ENCODE data around the gene SHISAL2A. TPM values are rescaled to one million over a fixed set of nuclear protein-coding genes. Genes with fewer than 3 reads are reported as not detected.

SHISAL2A gene
- total RNA-seq, 1 experiment from 2014 or later: 0.90 TPM

DNA sequence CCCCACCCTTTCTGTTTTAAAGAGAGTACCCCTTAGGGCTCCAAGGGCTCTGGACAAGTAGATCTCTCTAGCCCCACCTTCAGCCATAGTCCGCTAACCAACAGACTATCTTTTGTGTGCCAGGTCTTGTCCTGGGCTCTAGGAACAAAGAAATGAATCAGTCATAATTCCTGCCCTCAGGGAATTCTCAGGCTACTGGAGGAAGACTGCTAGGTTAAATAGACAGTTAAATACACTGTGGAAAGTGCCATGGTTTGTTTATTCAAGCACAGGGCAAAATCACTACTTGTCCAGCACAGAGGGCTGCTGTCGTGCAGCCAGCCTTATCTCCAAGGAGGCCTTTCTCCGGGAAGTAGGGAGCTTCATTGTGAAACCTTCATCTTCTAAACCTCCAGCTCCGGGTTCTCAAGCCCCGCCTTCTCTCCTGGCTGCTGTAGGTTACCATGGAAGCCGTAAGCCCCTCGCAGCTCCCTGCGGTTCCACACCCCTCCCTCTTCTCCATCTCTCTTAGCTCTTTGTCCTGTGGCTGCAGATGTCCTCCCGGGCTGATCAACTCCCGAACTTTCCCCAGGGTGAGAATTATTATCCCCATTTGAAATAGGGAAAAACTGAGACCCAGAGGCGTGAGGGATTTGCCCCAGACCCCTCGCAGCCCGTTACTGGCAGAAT, 29.8 kb downstream of the SHISAL2A start:
- peak; percentile 84 for DNase-seq
- Histone ChIP-seq H3K9ac (ENCODE audit: extremely low read depth, insufficient read length, low read length) (no peak overlapping the region), H3K4ac (ENCODE audit: low read depth, low read length) (no peak overlapping the region), H3K14ac (ENCODE audit: insufficient read depth, low read length) (0 out of 2 replicates have a peak overlapping the region, but pooled peaks have one; percentile 34), H3K23ac (ENCODE audit: insufficient read length, low read depth, low read length) (no peak overlapping the region), H3K27ac (ENCODE audit: insufficient read length, low read depth, low read length) (no peak overlapping the region), H2BK12ac (ENCODE audit: insufficient read length, low read depth, low read length) (no peak overlapping the region), H3T11ph (ENCODE audit: low read length) (no peak overlapping the region), H2BK5ac (ENCODE audit: insufficient read length, low read length) (no peak overlapping the region), H2BK120ac (ENCODE audit: low read depth, low read length, poor library complexity, severe bottlenecking) (no peak overlapping the region), H3K9me3 (ENCODE audit: control insufficient read depth, low read depth, low read length) (no peaks in the 10 kb centered on the region), H3K4me2 (ENCODE audit: insufficient read depth, insufficient read length, low read length) (peak overlapping the region; percentile 35), H3K23me2 (ENCODE audit: insufficient read length, low read depth, low read length, poor library complexity, severe bottlenecking) (peaks cover 3% of the 10 kb centered on the region), H3K79me2 (ENCODE audit: insufficient read depth, low read length) (no peaks in the 10 kb centered on the region), H3K18ac (ENCODE audit: insufficient read length, low read depth, low read length) (peak overlapping the region; percentile 44), H3K27me3 (ENCODE audit: insufficient read depth, low read length) (no peaks in the 10 kb centered on the region; the same call in 1 of the 2 replicates), H3K79me1 (ENCODE audit: insufficient read depth, low read depth, low read length, poor library complexity, severe bottlenecking) (no peaks in the 10 kb centered on the region), H2BK15ac (ENCODE audit: low read depth, low read length) (no peak overlapping the region), H2AK5ac (ENCODE audit: insufficient read length, low read length) (no peak overlapping the region), H3K4me1 (ENCODE audit: insufficient read depth, low read length) (peaks cover 3% of the 10 kb centered on the region; the same call in 1 of the 2 replicates), H4K20me1 (ENCODE audit: control insufficient read depth, insufficient read depth, insufficient read length) (no peaks in the 10 kb centered on the region), H4K91ac (ENCODE audit: insufficient read length, low read depth, low read length) (no peak overlapping the region), H2AFZ (ENCODE audit: low read length) (peak overlapping the region; percentile 84), H4K8ac (replicated peaks; ENCODE audit: insufficient read length, low read depth, low read length) (no peak overlapping the region), H3K56ac (ENCODE audit: insufficient read length, low read depth, low read length) (no peak overlapping the region), H2BK20ac (ENCODE audit: low read depth, low read length, poor library complexity, severe bottlenecking) (no peak overlapping the region), H4K5ac (ENCODE audit: insufficient read length, low read depth, low read length) (no peak overlapping the region)
- WGBS (ENCODE audit: extremely low coverage, insufficient read length, low lambda C conversion rate): no CpG with 5 or more reads among the region's 13 CpGs
- H3K9me3 Mint-ChIP-seq: no peaks in the 10 kb centered on the region
- peak overlapping the region; percentile 58 to 96 (median 75); a peak in 4 of 7 replicates for H3K27ac Mint-ChIP-seq
- H3K36me3 Mint-ChIP-seq (ENCODE audit: insufficient read depth in 1 of 3, low read depth in 3 of 3): no peaks in the 10 kb centered on the region
- peak overlapping the region; percentile 25 to 67 for H3K4me3 Mint-ChIP-seq
- peaks cover 50 to 67% of the 10 kb centered on the region in 2 experiments for H3K4me1 Mint-ChIP-seq
- TF ChIP-seq, protein P1, sequence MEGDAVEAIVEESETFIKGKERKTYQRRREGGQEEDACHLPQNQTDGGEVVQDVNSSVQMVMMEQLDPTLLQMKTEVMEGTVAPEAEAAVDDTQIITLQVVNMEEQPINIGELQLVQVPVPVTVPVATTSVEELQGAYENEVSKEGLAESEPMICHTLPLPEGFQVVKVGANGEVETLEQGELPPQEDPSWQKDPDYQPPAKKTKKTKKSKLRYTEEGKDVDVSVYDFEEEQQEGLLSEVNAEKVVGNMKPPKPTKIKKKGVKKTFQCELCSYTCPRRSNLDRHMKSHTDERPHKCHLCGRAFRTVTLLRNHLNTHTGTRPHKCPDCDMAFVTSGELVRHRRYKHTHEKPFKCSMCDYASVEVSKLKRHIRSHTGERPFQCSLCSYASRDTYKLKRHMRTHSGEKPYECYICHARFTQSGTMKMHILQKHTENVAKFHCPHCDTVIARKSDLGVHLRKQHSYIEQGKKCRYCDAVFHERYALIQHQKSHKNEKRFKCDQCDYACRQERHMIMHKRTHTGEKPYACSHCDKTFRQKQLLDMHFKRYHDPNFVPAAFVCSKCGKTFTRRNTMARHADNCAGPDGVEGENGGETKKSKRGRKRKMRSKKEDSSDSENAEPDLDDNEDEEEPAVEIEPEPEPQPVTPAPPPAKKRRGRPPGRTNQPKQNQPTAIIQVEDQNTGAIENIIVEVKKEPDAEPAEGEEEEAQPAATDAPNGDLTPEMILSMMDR (conservative IDR thresholded peaks at IDR 0.05): no peak
- H3K27me3 Mint-ChIP-seq (ENCODE audit: low read depth): no peaks in the 10 kb centered on the region

Data from H9 (cell line).